Measurements from ENCODE around the gene ADAM12.
"Not testable (repeated sequence)": the region's sequence is repeated elsewhere in the genome, so short reads cannot be mapped to it uniquely, and the experiment has no call there.

Gene ADAM12

DNA sequence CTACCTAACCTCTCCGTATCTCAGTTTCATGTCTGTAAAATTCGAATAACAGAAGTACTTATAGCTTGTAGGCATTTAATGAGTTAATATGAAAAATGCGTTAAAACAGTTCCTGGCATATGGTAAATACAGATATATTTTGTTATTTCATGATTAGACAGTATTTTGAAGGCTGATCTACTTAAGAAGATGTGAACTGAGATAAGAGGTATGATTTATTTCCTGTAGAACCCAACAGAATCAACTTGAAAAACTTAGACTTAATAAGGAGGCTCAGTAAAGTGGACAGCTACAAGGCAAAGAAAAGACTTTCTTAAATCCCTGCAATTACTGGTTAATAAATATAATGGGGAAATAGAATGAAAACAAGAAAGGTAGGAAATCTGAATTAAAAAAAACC lies 388.6 kb downstream of the ADAM12 start:
- DNase-seq, result no peak

DNA sequence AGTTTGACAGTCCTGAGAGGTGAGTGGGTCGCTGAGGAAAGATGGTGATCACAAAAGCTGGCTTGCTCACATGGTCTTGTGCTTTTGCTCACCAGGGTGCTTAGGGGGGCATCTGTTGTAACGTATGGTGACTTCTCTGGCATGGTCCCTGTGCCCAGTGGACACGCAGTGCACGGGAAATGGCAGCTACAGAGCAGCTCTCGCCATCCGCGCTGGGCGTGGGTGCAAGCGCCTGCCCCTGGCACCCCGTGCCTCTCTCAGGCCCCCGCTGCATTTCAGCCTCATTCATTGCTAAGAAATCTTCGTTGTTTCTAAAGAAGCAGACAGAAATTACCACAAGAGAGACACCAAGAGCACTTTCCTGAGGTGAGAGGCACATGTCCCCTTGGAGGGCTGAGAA lies 390.7 kb downstream of the ADAM12 start:
- DNase-seq, result peak; percentile 68

DNA sequence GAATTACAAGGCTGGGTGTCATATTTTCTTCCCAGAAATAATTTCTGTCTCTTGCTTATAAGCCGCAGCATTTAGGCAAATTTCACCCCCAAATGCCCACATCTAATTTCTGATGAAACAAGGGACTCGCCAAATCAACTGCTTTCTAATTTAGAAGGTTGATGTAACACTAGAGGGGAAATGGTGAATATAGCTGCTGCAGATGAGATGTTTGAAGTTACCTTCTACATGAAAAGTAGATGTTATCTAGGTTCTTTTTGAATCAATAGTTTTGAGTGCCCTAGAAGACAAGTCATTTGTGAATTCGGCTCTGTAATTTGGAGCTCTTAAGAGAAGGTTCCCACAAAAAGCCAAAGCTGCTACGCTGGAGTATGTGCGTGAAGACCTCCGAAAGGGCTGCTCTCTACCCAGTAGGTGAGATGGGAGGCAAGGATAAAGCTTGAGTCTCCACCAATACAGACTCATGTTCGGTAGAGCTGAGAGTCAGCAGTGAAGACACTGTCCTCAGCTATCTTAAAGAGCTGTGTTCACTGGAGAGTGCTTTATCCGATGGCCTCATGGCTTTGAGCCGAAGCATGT lies 392.5 kb downstream of the ADAM12 start:
- DNase-seq, result no peak

DNA sequence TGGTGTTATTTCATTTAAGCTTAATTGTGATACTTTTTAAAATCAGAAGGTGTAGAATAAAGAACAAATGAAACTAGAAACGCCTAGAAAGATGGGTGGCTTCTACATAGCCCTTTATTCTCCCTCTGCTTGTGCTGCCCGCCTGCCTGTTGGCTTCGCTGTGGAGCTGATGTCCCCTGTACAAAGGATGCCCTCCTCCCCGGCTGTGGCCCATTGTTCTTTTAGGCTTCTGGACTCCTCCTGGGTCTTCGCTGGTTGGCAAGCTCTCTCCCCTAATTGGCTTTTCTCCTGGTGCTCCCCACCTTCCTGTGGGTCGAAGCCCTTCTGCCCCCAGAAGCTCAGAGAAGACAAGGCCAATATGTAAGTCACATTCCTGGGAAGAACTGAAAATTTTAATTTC lies 393.7 kb downstream of the ADAM12 start:
- no peak for DNase-seq

GRCh38 chr10:125992254-125992653 lies 396.0 kb downstream of the ADAM12 start:
- no peak for DNase-seq

- no peak for DNase-seq
Measured at GRCh38 chr10:125991392-125991791, 396.9 kb downstream of the ADAM12 start.

GRCh38 chr10:125990974-125991373 lies 397.3 kb downstream of the ADAM12 start:
- no peak for DNase-seq

DNA sequence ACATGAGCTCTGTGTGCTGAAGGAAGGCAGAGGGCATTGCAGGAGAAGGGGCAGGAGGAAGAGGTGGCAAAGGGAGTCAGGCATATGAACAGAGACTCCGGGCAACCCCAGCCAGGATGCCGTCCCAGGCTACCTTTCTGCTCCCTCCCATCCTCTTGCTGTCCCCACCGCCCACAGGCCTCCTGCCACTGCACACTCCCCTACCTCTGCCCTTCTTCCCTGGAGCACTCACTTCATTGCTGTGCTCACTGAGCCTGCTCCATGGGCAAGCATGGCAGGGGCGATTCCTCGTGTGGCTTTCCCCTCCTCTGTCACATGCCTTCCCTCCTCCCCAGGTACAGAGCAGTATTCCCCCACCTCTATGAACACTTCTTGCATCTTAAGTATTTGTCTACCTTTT lies 398.5 kb downstream of the ADAM12 start:
- DNase-seq, result no peak

DNA sequence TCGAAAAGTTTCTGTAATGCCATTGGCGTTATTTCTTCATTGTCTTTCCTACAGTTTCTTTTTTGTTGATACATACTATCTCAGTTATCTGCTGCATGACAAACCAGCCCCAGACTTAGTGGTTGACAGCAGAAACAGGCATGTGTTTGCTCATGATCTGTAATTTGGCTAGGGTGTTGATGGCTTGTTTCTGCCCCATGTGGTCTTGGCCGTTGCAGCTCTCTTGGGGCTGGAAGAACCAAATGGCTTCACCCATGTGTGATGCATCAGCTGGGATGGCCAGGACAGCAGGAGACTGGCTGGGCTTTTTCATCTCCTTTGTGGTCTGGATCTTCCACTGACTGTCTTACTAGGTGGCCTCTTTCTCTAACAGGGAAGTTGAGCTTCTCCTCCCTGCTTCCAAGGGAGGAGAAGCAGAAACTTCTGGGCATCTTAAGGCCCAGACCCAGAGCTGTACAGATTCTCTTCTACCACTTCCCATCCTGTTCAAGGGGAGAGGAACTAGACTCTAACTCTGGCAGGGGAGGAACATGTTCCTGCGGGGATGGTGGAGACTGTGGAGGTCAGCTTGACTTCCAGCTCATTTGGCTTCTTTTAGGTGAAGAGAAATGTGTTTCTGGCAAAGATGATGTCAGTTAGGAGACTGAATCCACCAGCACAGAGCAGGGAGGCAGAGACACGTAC lies 402.6 kb downstream of the ADAM12 start:
- no peak for DNase-seq

- no peak for DNase-seq
Measured at GRCh38 chr10:125984865-125985495, 403.3 kb downstream of the ADAM12 start.

GRCh38 chr10:125984346-125984745 lies 403.9 kb downstream of the ADAM12 start:
- DNase-seq, result no peak

DNA sequence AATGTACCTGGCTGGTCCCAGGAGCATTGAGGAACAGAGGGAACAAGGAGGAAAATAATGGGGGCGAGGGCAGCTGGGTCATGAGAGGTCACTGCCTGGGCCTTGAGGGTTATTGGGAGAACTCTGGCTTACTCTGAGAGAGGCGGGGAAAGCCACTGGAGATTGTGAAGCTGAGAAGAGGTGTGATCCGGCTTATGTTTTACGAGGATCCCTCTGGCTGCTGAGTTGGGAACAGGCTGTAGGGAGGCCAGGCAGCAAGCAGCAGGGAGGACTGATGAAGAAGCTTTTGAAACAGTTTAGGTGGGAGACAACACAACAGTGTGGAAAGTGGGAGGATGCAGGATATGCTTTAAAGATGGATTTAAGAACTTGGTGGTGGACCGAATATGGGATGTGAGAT lies 404.6 kb downstream of the ADAM12 start:
- no peak for DNase-seq

DNA sequence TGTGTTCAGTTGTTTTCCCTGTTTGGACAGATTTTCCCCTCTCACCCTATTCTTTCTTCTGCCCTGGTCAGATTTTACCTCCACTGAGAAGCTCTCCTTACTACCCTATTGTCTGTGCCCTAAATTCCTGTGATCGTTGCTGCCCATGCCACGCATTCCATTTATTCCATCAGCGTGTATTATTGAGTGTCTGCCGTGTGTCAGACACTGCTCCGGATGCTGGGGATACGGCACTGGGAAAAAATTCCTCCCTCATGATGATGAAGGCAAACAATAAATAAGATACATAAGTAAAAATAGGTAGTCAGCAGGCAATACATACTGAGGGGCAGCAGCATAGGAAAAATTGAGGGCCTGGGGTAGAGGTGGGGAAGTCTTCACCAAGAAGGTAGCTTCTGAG lies 405.1 kb downstream of the ADAM12 start:
- no peak for DNase-seq

DNA sequence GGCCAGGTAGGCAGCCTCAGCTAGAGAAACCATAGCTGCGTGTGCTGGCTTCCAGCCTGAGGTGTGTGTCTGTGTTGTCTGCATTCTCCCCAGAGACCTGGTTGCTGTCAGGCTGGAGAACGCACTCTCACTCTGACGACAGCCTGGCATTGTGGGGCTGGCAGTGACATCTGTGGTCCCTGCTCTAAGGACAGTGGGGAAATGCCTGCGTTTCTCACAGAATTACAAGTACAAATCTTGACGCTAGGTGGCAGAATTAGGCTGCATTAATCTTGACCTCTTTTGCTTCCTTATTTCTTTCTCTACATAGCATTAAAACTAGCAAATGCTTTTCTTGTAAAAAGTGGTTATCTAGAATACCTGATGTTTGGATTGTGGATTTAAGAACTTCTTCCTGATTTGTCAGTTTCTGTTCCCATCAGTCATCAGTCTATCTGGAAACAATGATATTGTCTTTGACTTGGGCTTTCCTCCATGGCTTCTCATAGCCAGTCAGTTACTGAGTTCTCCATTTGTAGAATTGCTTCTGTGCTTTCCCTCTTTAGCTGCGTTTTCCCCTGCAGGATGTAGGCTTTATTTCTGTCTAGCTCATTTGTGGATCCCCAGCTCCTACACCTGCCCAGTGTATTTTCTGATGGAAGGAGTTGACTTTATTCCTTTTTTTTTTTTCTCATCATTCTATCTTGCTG lies 405.9 kb downstream of the ADAM12 start:
- DNase-seq, result no peak

DNA sequence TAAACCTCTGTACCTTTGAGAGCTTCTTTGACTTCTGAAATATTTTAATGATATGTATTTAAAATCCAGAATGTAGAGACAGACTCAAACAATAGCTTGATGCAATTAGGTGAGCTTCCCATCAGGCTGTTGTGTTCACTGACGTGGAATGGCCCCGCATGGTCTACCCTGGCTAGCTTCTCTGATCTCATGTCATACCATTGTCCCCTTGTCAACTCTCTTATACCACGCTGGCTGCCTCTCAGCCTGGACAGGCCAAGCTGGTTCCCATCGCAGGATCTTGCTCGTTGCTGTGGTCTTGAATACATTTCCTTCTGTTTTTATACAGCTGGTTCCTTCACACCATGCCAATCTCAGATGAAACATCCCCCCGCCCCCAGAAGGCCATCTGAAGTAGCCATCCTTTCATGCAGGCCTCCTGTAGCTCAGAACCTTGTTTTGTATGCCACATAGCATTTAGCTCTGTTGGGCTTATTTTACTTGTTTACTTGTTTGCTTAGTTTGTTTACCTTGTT lies 407.7 kb downstream of the ADAM12 start:
- no peak for DNase-seq

GRCh38 chr10:125979976-125980375 lies 408.3 kb downstream of the ADAM12 start:
- DNase-seq, result no peak

GRCh38 chr10:125976960-125977605 lies 411.2 kb downstream of the ADAM12 start:
- no peak for DNase-seq

- DNase-seq, result not testable (repeated sequence)
Measured at GRCh38 chr10:125970077-125970630, 418.1 kb downstream of the ADAM12 start.

GRCh38 chr10:125967533-125967932 lies 420.7 kb downstream of the ADAM12 start:
- no peak for DNase-seq

DNA sequence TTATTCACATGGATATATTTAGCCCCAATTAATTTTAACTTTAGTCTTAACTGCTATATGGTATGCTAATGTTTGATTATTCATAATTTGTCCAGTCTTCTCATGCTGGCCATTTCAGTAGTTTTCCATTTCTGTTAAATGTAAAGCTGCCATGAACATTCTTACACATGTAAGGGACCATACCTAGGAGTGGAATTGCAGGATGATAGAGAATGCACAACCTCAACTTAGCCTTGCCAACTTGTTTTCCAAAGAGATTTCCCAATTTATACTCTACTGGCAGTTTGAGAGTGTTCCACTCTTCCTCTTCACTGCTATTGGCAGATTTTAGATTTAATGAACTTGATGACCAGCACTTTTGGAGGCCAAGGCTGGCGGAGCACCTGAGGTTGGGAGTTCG lies 423.7 kb downstream of the ADAM12 start:
- no peak for DNase-seq
